Breast epithelium (tissue), 4 donors: ENCODE measurements around the gene GPR85. TPM values are rescaled to one million over a fixed set of nuclear protein-coding genes. Genes with fewer than 3 reads are reported as not detected.

Experiments
- DNase-seq, 2 donors: peaks; one replicate each; pipeline ENCODE4 v3.0.0-alpha.2; 2019; ENCODE audit warnings: low spot score in 2 of 2
- H3K27ac ChIP-seq, 2 donors: fragments of 200-600 bp; sonication (generic) in 1 of 2; one replicate each; pipeline ENCODE4 v1.5.1; 2016 to 2019; ENCODE audit warnings: mild to moderate bottlenecking in 1 of 2
- H3K27me3 ChIP-seq, 2 donors: fragments of 200-600 bp; sonication (generic) in 1 of 2; one replicate each; pipeline versions ENCODE4 v1.5.1 to v1.6.0; 2017 to 2019; ENCODE audit warnings: control low read depth in 1 of 2, mild to moderate bottlenecking in 1 of 2
- H3K36me3 ChIP-seq: fragments of 200-600 bp; one replicate; pipeline ENCODE4 v1.5.1; 2019
- H3K4me1 ChIP-seq, 2 donors: fragments of 200-600 bp; sonication (generic); one replicate each; pipeline ENCODE4 v1.5.1; 2016 to 2019; ENCODE audit warnings: control low read depth in 1 of 2
- H3K4me3 ChIP-seq, 3 donors: fragments of 200-600 bp; sonication (generic); 1 replicate in 2 of 3; 2 replicates in 1 of 3; pipeline ENCODE4 v1.5.1; 2016 to 2019; ENCODE audit warnings: mild to moderate bottlenecking in 3 of 3, moderate library complexity in 2 of 3
- H3K9me3 ChIP-seq, 2 donors: fragments of 200-600 bp; sonication (generic) in 1 of 2; one replicate each; pipeline ENCODE4 v1.5.1; 2016 to 2019; ENCODE audit warnings: control low read depth in 1 of 2
- CTCF ChIP-seq, 3 donors: fragments of 450-650 bp; IDR thresholded peaks; one replicate each; pipeline ENCODE4 v1.5.1; 2016 to 2017; ENCODE audit warnings: antibody characterized with exemption in 3 of 3, mild to moderate bottlenecking in 3 of 3, moderate library complexity in 3 of 3
- POLR2A ChIP-seq: fragments of 450-650 bp; IDR thresholded peaks from one replicate; pipeline ENCODE4 v1.6.1; 2016; ENCODE audit warnings: antibody characterized with exemption, mild to moderate bottlenecking, moderate library complexity
- POLR2AphosphoS5 ChIP-seq, 3 donors: sonication (generic); formaldehyde crosslinking; IDR thresholded peaks; one replicate each; pipeline ENCODE4 v1.6.1; 2017; ENCODE audit warnings: antibody characterized with exemption in 3 of 3
- intact Hi-C: fragments of 100-400 bp; cut with DNase I; formaldehyde crosslinking; loops from one replicate; pipeline ENCODE4 v1.15.1; 2023; ENCODE audit warnings: low total_unique reads
- total RNA-seq, 3 donors: library from RNA; depleted of rRNA; stranded (reverse); fragments of >200 nt; gene quantifications; one replicate each; pipeline ENCODE4 v1.1.0, GENCODE V29; 2016

The GPR85 gene
- total RNA-seq, 3 donors from 2014 or later, result 0.29 to 1.6 (median 0.33) TPM

DNA sequence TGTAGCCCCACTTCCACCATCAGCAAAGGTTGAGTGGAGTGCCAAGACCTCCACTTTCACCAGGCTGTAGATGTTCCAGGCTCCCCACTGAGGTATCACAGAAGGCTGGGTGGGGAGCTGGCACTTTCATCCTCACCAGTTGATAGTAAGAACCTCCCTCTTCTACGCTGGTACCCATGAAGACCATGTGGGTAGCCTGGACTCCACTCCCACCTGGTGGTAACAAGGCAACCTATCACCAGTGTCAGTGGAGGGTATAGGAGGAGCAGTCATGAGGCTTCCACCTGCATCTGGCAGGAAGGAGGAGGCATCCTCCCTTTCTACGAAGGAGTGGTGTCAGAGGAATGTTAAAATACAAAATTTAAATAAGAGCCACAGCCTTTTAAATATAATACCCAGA is 27.3 kb upstream of the GPR85 start:
- TF ChIP-seq POLR2AphosphoS5 (IDR thresholded peaks at IDR 0.05), result no peak
- no peak for TF ChIP-seq CTCF (IDR thresholded peaks at IDR 0.05)
- no peak for TF ChIP-seq POLR2A
- H3K27me3 ChIP-seq, result no peaks in the 10 kb centered on the region
- no peaks in the 10 kb centered on the region for H3K4me1 ChIP-seq
- no peak overlapping the region for H3K4me3 ChIP-seq
- no peak overlapping the region for H3K27ac ChIP-seq
- H3K9me3 ChIP-seq, result no peaks in the 10 kb centered on the region
- DNase-seq, result no peak
- no peaks in the 10 kb centered on the region for H3K36me3 ChIP-seq
- intact Hi-C loops, result no loop called here

DNA sequence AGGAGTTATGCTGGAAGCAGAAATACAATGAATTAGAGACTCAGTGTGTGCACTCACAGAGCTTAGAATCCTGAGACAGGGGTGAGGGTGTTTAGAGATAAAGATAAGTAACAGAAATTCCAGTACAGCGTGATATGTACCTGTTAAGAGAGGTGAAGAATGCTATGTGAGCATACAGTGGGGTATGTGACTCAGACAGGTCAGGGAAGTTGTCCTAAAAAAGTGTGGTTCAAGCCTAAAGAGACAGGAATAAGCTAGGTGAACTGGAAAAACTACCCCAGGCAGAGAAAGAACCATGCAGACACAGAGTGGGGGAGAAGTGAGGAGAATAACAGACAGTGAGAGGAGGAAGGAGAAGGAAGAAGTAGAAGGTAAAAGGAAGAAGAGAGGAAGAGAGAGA is 23.1 kb upstream of the GPR85 start:
- intact Hi-C loops, result no loop called here
- Histone ChIP-seq H3K4me3 (no peak overlapping the region), H3K27me3 (no peaks in the 10 kb centered on the region), H3K27ac (no peak overlapping the region), H3K4me1 (no peaks in the 10 kb centered on the region), H3K36me3 (no peaks in the 10 kb centered on the region), H3K9me3 (no peaks in the 10 kb centered on the region)
- TF ChIP-seq POLR2A (no peak), CTCF (IDR thresholded peaks at IDR 0.05) (no peak), POLR2AphosphoS5 (IDR thresholded peaks at IDR 0.05) (no peak)
- DNase-seq, result no peak

DNA sequence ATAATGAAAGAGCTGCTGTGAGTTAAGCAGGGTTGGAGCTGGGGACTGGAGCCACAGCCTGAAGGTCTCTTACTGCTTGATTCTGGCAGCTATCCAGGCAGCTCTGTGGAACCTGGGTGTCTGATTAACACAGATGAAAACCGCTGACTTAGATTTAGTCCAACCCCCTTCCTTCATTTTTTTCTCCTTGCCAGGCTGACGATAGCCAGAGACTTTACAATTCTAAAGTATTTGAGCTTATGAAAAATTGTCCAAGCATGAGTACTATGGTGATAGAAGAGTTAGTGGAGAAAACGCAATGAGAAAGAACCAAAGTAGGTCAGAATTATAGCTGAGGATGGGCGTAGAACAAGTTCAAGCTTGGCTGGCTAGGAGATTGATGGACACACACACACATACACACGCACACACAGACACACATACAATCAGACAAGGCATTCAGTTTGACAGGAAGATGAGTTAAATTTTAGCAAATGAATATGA is 13.5 kb upstream of the GPR85 start:
- H3K27ac ChIP-seq, result no peak overlapping the region
- intact Hi-C loops, result no loop called here
- no peak for TF ChIP-seq CTCF (IDR thresholded peaks at IDR 0.05)
- TF ChIP-seq POLR2A, result no peak
- no peak for TF ChIP-seq POLR2AphosphoS5 (IDR thresholded peaks at IDR 0.05)
- H3K36me3 ChIP-seq, result no peaks in the 10 kb centered on the region
- H3K9me3 ChIP-seq, result no peaks in the 10 kb centered on the region
- H3K4me3 ChIP-seq, result no peak overlapping the region
- H3K4me1 ChIP-seq, result no peaks in the 10 kb centered on the region
- H3K27me3 ChIP-seq, result no peaks in the 10 kb centered on the region
- no peak for DNase-seq

GRCh38 chr7:113099284-113099919 is 12.8 kb upstream of the GPR85 start:
- H3K27me3 ChIP-seq, result no peaks in the 10 kb centered on the region
- no peak for TF ChIP-seq POLR2AphosphoS5 (IDR thresholded peaks at IDR 0.05)
- no peak for TF ChIP-seq POLR2A
- no peak for TF ChIP-seq CTCF (IDR thresholded peaks at IDR 0.05)
- no peak for DNase-seq
- no peaks in the 10 kb centered on the region for H3K36me3 ChIP-seq
- H3K9me3 ChIP-seq, result no peaks in the 10 kb centered on the region
- intact Hi-C loops, result no loop called here
- no peaks in the 10 kb centered on the region for H3K4me1 ChIP-seq
- no peak overlapping the region for H3K4me3 ChIP-seq
- H3K27ac ChIP-seq, result no peak overlapping the region

DNA sequence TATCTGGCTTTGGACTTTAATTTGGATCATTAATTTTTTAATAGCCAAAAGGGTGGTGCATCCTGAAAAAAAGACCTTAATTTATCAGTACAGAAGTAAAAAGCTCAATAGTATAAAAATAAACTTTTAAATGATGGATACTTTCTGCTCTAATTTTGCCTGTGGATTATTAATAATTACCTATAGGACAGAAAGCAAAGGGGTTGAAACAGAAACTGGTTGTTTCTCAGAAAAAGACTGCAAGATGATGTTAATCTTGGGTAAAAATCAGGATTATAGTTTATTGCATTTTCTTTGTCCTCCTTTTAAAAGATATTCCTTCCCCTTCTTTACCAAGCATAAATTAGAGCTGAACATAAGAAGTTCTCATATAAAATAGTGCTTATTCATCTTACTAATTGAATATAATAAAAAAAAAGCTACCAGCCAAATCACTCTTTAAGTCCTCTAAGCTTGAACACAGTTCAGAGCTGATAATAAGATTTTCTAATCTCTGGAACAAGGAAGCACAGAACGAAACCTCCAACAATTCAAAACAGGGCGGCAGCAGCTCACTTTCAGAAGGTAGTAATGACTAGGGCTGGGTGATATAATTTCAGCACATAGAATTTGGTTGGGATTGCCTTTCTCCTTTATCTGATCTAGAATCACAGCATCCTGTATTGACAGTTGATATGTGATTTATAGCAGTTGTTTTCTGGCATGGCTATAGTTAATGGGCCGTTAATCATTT is 8.1 kb upstream of the GPR85 start:
- H3K27ac ChIP-seq, result no peak overlapping the region
- H3K36me3 ChIP-seq, result no peaks in the 10 kb centered on the region
- no peaks in the 10 kb centered on the region for H3K27me3 ChIP-seq
- no peak overlapping the region for H3K4me3 ChIP-seq
- no peak for TF ChIP-seq CTCF (IDR thresholded peaks at IDR 0.05)
- TF ChIP-seq POLR2A, result no peak
- no peak for TF ChIP-seq POLR2AphosphoS5 (IDR thresholded peaks at IDR 0.05)
- H3K9me3 ChIP-seq, result no peaks in the 10 kb centered on the region
- intact Hi-C loops, result no loop called here
- DNase-seq, result no peak
- no peaks in the 10 kb centered on the region for H3K4me1 ChIP-seq
